Neural cell (in vitro differentiated cells): ENCODE data around the gene SMG6. TPM values are rescaled to one million over a fixed set of nuclear protein-coding genes. Genes with fewer than 3 reads are reported as not detected.

ENCODE experiments used
- H2AFZ ChIP-seq: fragments of 200-600, 300-800 bp; sonication (generic), shearing (Covaris generic); 2 replicates; pipeline ENCODE4 v1.6.0; 2014; ENCODE audit warnings: low read depth, mild to moderate bottlenecking, antibody characterized with exemption, low read length, moderate library complexity
- H3F3A ChIP-seq: fragments of 200-600 bp; shearing (Covaris generic); 2 replicates; pipeline ENCODE4 v1.6.1; 2016; ENCODE audit warnings: mild to moderate bottlenecking, moderate library complexity, mixed read lengths, antibody characterized with exemption, low read length; ENCODE audit not compliant: insufficient read depth, poor library complexity, severe bottlenecking
- H3K27ac ChIP-seq: fragments of 200-600, 300-800 bp; sonication (generic), shearing (Covaris generic); 2 replicates; pipeline ENCODE4 v1.5.1; 2014; ENCODE audit warnings: mild to moderate bottlenecking, low read length, moderate library complexity
- H3K27me3 ChIP-seq: fragments of 300-800, 200-600 bp; sonication (generic), shearing (Covaris generic); 2 replicates; pipeline ENCODE4 v1.6.0; 2014; ENCODE audit warnings: mild to moderate bottlenecking, low read depth, low read length, moderate library complexity; ENCODE audit not compliant: insufficient read depth
- H3K36me3 ChIP-seq: fragments of 300-800, 200-600 bp; sonication (generic), shearing (Covaris generic); 2 replicates; pipeline ENCODE4 v1.5.1; 2014; ENCODE audit warnings: mild to moderate bottlenecking, antibody characterized with exemption, low read length, moderate library complexity; ENCODE audit not compliant: insufficient read depth
- H3K4me2 ChIP-seq: fragments of 300-800, 200-600 bp; sonication (generic), shearing (Covaris generic); 2 replicates; pipeline ENCODE4 v1.6.0; 2014; ENCODE audit warnings: mild to moderate bottlenecking, low read length
- H3K4me3 ChIP-seq: fragments of 300-800, 200-600 bp; sonication (generic), shearing (Covaris generic); 2 replicates; pipeline ENCODE4 v1.5.1; 2014; ENCODE audit warnings: mild to moderate bottlenecking, low read length, moderate library complexity
- H3K79me2 ChIP-seq: fragments of 200-600 bp; shearing (Covaris generic); replicated peaks from 2 replicates; pipeline ENCODE4 v1.6.0; 2014; ENCODE audit warnings: mild to moderate bottlenecking, low read length, moderate library complexity; ENCODE audit not compliant: insufficient read depth
- H3K9ac ChIP-seq: fragments of 300-800, 200-600 bp; sonication (generic), shearing (Covaris generic); 2 replicates; pipeline ENCODE4 v1.6.1; 2016; ENCODE audit warnings: mild to moderate bottlenecking, low read length, mixed read lengths
- H3K9me2 ChIP-seq: fragments of 200-600 bp; shearing (Covaris generic); 2 replicates; pipeline ENCODE4 v1.6.1; 2016; ENCODE audit warnings: mild to moderate bottlenecking, low read length, mixed read lengths; ENCODE audit not compliant: insufficient read depth
- H3K9me3 ChIP-seq: fragments of 200-600, 300-800 bp; sonication (generic), shearing (Covaris generic); 2 replicates; pipeline ENCODE4 v1.6.1; 2016; ENCODE audit warnings: mild to moderate bottlenecking, mixed run types, low read length, moderate library complexity, mixed read lengths
- H4K20me1 ChIP-seq: fragments of 200-600 bp; shearing (Covaris generic); 2 replicates; pipeline ENCODE4 v1.6.1; 2016; ENCODE audit warnings: mild to moderate bottlenecking, mixed run types; ENCODE audit not compliant: insufficient read depth
- CTCF ChIP-seq: fragments of 450-650 bp; IDR thresholded peaks from 2 replicates; pipeline ENCODE4 v1.5.1; 2014; ENCODE audit warnings: antibody characterized with exemption, mild to moderate bottlenecking, moderate library complexity; ENCODE audit not compliant: poor library complexity, severe bottlenecking
- EP300 ChIP-seq: fragments of 450-650 bp; conservative IDR thresholded peaks from 2 replicates; pipeline ENCODE4 v1.6.1; 2014; ENCODE audit warnings: antibody characterized with exemption, mild to moderate bottlenecking, moderate library complexity; ENCODE audit not compliant: poor library complexity, severe bottlenecking
- EZH2 ChIP-seq: fragments of 200-600, 300-800 bp; shearing (Covaris generic), sonication (generic); IDR thresholded peaks from 2 replicates; pipeline ENCODE4 v1.6.1; 2014; ENCODE audit warnings: antibody characterized with exemption, low read length, borderline replicate concordance, mild to moderate bottlenecking; ENCODE audit not compliant: insufficient read depth, poor library complexity, severe bottlenecking
- MXI1 ChIP-seq: fragments of 450-650 bp; conservative IDR thresholded peaks from 2 replicates; pipeline ENCODE4 v1.6.1; 2014; ENCODE audit warnings: antibody characterized with exemption, mild to moderate bottlenecking; ENCODE audit not compliant: poor library complexity, severe bottlenecking
- POLR2AphosphoS5 ChIP-seq: IDR thresholded peaks from 2 replicates; pipeline ENCODE4 v1.6.1; 2012
- RAD21 ChIP-seq: fragments of 450-650 bp; conservative IDR thresholded peaks from 2 replicates; pipeline ENCODE4 v1.6.1; 2014; ENCODE audit warnings: antibody characterized with exemption, mild to moderate bottlenecking, moderate library complexity
- REST ChIP-seq: IDR thresholded peaks from 2 replicates; pipeline ENCODE4 v1.6.1; 2012; ENCODE audit warnings: borderline replicate concordance
- SMC3 ChIP-seq: fragments of 450-650 bp; conservative IDR thresholded peaks from 2 replicates; pipeline ENCODE4 v1.6.1; 2014; ENCODE audit warnings: antibody characterized with exemption, mild to moderate bottlenecking, moderate library complexity; ENCODE audit not compliant: poor library complexity
- TAF1 ChIP-seq: IDR thresholded peaks from 2 replicates; pipeline ENCODE4 v1.6.1; 2012; ENCODE audit warnings: low read depth
- polyA plus RNA-seq: library from polyadenylated mRNA; depleted of rRNA; stranded (reverse); fragments of >200 nt; gene quantifications from 2 replicates; pipeline ENCODE4 v1.2.3, GENCODE V29; 2014

The SMG6 gene
- polyA plus RNA-seq, 1 donor from 2014 or later = 13.9 TPM

GRCh38 chr17:2123375-2124251 is 180.0 kb downstream of the SMG6 start:
- Histone ChIP-seq H3F3A (no peaks in the 10 kb centered on the region), H3K4me2 (no peak overlapping the region), H3K79me2 (no peaks in the 10 kb centered on the region), H3K27me3 (no peaks in the 10 kb centered on the region), H2AFZ (no peak overlapping the region), H3K9ac (no peak overlapping the region), H3K4me3 (no peak overlapping the region), H3K27ac (no peak overlapping the region), H4K20me1 (no peaks in the 10 kb centered on the region), H3K9me3 (no peaks in the 10 kb centered on the region), H3K36me3 (no peaks in the 10 kb centered on the region), H3K9me2 (no peaks in the 10 kb centered on the region)
- TF ChIP-seq TAF1 = no peak
- no peak for TF ChIP-seq EZH2
- no peak for TF ChIP-seq POLR2AphosphoS5
- no peak for TF ChIP-seq EP300
- TF ChIP-seq CTCF = no peak
- TF ChIP-seq MXI1 = no peak
- TF ChIP-seq SMC3 = no peak
- TF ChIP-seq REST = no peak
- no peak for TF ChIP-seq RAD21

GRCh38 chr17:2122641-2123302 is 180.8 kb downstream of the SMG6 start:
- Histone ChIP-seq H3K9ac (no peak overlapping the region), H3K4me3 (no peak overlapping the region), H3K9me3 (no peaks in the 10 kb centered on the region), H3K9me2 (no peaks in the 10 kb centered on the region), H3K4me2 (no peak overlapping the region), H4K20me1 (no peaks in the 10 kb centered on the region), H3K27ac (no peak overlapping the region), H3K27me3 (no peaks in the 10 kb centered on the region), H3F3A (no peaks in the 10 kb centered on the region), H2AFZ (no peak overlapping the region), H3K79me2 (no peaks in the 10 kb centered on the region), H3K36me3 (no peaks in the 10 kb centered on the region)
- no peak for TF ChIP-seq TAF1
- no peak for TF ChIP-seq POLR2AphosphoS5
- TF ChIP-seq SMC3 = no peak
- no peak for TF ChIP-seq RAD21
- TF ChIP-seq EP300 = no peak
- TF ChIP-seq REST = no peak
- TF ChIP-seq EZH2 = no peak
- no peak for TF ChIP-seq CTCF
